Activated naive CD4-positive, alpha-beta T cell treated with anti-CD3 and anti-CD28 coated beads, Interleukin-2, amount 50 U/mL, for 16 hours (primary cell): ENCODE results near the gene UCK1.
"Not testable (repeated sequence)": the region's sequence is repeated elsewhere in the genome, so short reads cannot be mapped to it uniquely, and the experiment has no call there.

Experiments used
- DNase-seq: peaks from one replicate; pipeline ENCODE4 v3.0.0-alpha.2; 2020

UCK1 gene

GRCh38 chr9:131554087-131554842 is 23.2 kb upstream of the UCK1 start:
- DNase-seq = no peak

- DNase-seq = no peak
Measured at GRCh38 chr9:131552030-131552429, 21.0 kb upstream of the UCK1 start.

- DNase-seq = not testable (repeated sequence)
Measured at GRCh38 chr9:131550465-131550864, 19.4 kb upstream of the UCK1 start.

- not testable (repeated sequence) for DNase-seq
Measured at GRCh38 chr9:131549186-131549585, 18.1 kb upstream of the UCK1 start.

- no peak for DNase-seq
Measured at GRCh38 chr9:131546336-131547084, 15.4 kb upstream of the UCK1 start.

GRCh38 chr9:131545786-131546335 is 14.8 kb upstream of the UCK1 start:
- DNase-seq = no peak

DNA sequence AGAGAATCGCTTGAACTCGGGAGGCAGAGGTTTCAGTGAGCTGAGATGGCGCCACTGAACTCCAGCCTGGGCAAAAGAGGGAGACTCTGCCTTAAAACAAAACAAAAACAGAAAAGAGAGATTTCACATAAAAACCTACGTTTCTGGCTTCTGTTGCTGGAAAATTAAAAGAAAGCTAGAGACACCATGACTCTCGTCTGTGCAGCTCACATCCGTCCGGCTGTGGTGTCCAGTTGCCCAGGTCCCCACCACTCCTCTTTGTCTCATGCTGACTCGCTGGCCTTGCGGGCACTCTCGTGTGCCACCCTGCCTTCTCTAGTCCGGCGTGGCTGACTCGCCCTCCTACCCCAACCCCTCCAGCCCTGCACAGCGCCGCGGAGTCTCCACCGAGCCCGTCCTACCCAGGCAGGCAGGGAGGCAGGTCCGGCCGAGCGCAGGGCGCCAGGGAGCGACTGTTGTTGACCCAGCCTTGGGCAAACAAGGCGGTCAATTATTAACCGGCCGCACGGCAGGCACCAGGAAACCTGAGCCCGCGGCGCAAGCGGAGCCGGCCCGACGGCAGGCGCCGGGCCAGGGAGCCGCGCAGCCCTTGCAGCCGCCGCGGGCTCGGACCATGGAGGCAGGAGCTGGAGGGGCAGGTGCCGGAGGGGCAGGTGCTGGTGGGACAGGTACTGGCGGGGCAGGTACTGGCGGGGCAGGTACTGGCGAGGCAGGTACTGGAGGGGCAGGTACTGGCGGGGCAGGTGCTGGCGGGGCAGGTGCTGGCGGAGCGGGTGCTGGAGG is 14.1 kb upstream of the UCK1 start, which contains the start of gene PRRT1B:
Gene PRRT1B (plus strand): TSS at position 521 of the 783 bp plus-strand sequence. CDS start 93 bp downstream, at position 614.
- DNase-seq = no peak

- DNase-seq = no peak
Measured at GRCh38 chr9:131543141-131543540, 12.1 kb upstream of the UCK1 start.

- DNase-seq = no peak
Measured at GRCh38 chr9:131539223-131539923, 8.3 kb upstream of the UCK1 start.

GRCh38 chr9:131537946-131538345 is 6.9 kb upstream of the UCK1 start:
- DNase-seq = no peak

GRCh38 chr9:131534721-131535237 is 3.7 kb upstream of the UCK1 start:
- DNase-seq = no peak

DNA sequence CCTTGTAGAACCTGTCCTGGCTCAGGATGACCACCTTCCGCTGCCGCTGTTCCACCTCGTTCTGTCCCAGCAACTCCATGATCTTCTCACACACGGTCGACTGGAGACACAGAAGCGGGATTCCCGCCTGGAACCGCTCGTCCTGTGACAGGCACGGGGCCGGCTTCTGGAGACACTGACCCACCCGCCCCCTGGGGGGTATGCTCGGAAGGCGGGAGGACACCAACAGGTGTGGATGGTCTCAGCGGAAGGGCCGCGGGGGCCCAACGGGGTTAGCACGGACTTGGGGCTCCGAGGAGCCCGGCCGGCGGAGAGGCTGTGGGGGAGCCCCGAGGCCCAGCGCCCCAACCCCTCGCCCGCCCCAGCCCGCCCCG is 530 bp downstream of the UCK1 start:
- no peak for DNase-seq

DNA sequence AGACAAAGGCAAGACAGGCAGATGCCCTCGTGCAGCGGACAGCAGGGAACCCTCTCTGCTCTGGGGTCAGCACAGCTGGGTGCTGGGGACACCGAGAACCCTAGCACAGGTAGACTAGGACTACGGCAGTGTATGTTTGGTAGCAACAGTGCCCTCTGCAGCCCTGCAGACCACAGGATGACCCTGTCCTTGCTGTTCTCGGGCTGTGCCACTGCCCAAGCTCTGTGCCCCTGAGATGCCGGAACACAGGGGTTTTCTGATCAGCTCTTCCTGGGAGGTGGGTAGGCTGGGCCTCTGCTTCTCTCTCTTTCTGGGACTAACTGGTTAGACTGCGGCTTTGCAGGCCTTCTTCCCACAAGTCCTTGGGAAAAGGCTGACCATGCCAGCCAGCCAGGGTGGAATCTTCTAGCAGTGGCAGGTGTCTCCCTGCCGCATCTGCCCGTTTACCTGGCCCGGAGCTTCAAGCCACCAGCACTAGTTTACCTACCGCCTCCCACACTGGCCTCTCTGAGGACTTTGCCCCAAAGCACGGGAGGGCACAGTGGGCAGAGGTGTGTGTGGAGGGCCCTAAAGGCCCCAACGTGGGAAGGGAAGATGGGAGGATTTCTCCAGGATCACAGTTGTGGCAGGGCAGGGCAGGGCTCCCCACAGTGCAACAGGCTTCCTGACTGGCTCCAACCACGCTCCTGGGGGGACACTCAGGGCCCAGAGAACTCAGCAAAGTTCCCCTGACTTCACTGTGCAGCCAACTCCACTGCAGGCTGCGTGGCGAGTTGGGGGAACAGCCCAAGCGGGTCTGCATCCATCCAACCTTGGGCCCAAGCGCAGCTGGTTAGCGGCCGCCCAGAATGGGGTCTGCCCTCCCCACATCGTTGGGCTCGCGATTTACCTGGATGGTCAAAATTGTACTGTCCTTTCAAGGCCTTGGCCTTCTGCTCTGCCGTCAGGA is 1.2 kb downstream of the UCK1 start:
- no peak for DNase-seq

DNA sequence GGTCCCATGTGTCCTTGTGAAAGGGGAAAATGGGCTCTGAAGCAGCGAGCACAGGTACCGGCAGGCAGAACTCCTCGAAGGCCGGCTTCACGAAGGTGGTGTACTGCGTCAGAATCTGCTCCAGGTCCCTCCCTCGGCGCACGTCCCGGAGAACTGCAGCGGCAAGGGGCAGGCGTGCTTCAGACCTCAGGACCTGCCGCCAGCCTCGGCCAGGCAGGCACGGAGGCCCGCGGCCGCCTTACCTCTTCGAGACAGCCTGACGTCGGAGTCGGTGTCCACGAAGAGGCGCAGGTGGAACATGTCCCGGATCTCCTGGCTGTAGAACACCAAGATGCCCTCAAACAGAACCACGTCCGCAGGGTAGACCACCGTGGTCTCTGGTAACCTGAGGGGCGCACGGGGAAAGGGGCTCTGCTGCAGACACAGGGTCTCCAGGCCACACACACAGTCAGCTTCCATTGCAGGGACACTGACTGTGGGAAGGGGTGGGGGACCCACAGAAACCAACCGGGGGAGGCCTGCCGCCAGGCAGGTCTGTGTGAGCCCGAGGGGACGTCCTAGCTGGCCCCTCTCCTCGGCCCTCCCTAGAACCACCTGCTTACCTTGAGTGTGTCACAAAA is 2.1 kb downstream of the UCK1 start:
- no peak for DNase-seq

DNA sequence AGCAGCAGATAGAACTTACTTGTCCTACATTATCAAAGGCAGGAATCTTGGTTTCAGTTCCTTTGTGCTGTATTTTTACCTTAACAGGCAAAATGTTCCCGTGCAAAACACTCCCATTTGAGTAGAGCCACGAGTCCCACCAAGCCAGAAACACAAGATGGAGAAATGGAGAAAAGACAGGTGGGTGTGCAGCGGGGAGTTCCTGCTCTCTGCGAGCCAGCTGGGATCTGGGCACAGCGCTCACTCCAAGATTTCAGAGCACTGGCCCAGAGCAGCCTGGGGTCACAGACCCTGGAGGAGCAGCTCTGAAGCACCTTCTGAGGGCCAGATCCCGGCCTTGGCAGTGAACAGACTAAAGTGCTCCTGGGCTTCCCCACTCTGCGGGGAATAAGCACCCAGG is 2.9 kb downstream of the UCK1 start:
- DNase-seq = no peak

GRCh38 chr9:131525643-131526565 is 5.2 kb downstream of the UCK1 start:
- DNase-seq = no peak

DNA sequence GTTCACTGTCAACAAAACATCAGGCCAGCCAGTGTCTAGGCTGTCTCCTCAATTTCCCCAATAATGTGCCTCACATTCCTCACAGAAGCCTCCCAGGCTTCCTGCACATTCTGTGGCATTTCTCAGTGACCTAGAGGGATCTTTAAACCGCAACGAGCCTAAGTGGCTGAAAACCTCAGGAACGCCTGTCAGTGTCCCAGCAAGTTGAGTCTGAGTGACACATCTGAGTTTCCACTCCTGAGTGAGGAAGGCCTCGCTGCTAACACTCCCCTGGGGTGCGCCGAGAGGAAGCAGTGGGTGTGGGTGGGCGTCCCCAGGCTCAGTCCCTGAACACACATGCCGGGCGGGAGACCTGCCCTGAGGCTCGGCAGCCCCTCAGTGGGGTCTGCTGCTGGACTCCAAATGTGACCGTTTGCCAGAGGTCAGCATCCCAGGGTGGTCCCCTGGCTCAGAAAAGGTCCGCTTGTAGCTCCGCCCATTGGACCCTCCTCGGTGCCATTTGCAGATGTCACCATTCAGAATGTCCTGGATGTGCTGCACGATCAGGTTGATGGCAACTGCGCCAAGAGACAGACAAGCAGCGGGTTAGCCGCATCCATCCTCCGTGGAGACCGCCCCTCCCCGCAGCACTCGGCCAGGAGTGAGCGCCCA is 6.3 kb downstream of the UCK1 start:
- DNase-seq = no peak

GRCh38 chr9:131523451-131524435 is 7.3 kb downstream of the UCK1 start:
- no peak for DNase-seq
